Measurements from ENCODE around the gene DCP1A.
"Not testable (repeated sequence)": the region's sequence is repeated elsewhere in the genome, so short reads cannot be mapped to it uniquely, and the experiment has no call there.

DCP1A gene

DNA sequence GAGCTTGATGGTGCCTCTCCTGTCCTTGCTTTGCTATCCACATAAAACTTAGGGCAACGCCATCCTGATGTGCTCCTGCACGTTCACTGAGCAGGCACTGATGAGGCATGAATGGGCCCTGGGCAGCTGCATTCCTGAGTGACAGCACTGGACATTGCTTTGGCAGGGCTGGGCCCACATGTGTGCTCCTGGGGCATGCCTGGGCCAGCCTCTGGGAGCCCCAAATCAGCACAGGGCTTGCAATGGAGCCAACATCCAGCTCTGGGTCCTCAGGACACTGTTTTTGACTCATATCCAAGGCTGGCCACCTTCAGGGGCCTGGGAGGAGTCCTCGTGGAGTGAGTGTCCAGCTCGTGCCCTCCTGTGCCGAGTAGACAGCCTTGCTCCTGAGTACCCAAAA lies 85.6 kb downstream of the DCP1A start:
- DNase-seq: no peak

DNA sequence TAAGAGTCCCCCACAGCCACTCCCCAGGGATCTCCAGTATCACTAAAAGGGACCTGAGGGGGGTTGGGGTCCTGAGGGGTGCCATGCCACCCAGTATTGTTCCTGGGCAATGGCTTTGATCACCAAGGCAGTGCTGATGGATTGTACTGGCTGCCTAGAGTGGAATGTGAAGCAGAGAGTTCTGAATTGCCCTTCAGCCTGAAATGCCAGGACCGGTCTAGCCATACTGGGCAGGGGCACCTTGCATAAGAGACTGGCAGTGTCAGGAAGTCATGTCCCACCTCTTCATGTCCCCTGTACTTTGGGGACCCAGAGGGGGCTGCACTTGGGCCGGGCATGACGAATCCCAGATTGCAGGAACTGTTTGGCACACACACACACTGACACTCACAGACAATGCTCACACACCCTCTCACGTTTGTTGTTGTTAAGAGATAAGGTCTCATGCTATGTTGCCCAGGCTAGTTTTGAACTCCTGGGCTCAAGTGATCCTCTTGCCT lies 87.0 kb downstream of the DCP1A start:
- DNase-seq: no peak

DNA sequence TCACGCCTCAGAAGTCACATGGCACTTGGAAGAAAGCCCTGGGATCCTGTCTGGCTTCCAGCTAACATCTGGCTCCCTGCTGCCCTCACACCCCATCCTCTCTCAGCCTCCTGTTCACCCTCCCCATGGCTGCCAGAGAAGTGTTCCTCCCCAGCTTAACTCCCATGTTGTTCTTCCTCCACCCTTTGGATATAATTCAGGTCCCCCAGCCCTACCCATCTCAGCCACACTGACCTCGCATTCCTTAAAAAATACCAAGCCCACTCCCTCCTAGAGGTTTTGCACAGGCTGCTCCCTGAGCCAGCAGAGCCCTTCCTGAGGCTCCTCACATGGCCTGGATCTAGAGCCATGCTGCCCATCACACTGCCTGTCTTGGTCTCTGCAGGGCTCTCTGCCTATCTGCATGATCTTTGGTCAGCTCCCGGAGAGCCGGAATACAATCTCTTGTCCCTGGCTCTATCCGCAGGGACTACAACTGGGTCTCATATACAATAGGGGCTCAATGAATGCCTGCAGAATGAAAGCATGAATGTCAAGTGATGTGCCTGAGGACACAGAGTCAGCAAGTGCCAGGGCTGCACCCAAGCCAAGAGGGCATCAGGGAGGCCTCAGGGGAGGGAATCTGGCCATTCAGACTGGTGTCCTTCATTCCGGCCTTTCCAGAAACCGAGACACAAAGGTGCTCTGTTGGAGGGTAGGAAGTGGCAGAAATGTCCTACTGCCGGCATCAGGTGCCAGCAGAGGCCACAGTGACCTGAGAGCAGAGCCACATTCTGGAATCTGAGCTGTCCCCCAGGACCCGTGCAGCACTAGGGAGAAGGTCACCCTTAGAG lies 87.7 kb downstream of the DCP1A start:
- DNase-seq: no peak

DNA sequence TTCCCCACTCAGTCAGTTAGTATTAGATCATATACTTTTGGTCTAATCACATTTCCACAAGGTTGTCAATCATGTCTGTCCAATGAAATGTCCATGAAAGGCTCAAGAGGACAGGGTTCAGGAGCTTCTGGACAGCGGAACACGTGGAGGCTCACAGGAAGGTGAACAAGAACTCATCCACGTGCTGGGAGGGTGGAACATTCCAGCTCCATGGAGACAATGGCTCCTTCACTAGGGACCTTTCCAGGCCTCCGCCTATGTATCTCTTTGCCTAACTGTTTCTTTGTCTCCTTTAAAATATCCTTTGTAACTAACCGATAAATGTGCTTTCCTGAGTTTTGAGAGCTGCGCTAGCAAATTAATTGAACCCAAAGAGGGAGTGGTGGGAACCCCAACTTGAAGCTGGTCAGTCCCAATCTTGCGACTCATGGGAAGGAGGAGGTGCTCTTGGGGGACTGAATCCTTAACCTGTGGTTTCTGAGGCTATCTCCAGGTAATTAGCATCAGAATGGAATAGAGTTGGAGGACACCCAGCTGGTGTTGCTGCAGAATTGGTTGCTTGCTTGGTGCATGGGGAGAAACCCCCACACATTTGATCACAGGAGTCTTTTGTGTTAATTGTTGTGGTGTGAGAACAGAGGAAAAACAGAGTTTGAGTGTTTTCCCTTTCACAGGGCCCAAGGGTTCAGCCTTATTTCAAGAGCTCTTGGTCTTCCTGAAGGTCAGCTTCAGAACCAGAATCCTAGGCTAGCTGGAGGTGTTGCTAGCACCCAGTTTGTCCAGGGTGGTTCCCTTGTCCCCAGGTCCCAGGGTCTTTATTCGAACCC lies 88.5 kb downstream of the DCP1A start:
- DNase-seq: no peak

DNA sequence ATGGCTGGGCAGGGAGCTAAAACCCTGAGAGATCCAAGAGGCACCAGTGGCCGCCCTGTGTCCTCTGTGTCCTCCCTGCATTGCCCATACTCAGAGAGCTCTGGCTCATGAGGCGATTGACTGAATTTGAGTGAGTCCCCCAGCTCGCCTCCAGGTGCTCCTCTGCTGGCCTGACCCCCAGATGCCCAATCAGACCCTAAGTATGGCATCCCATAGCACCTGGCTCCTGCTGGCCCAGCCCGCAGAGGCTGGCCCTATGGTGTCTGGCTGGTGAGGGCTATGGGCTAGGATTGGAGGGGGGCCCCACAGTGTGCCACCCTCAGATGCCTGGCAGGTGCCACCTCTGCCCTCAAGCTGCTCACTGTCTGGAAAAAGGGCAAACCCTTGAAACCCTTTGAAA lies 89.9 kb downstream of the DCP1A start:
- no peak for DNase-seq

DNA sequence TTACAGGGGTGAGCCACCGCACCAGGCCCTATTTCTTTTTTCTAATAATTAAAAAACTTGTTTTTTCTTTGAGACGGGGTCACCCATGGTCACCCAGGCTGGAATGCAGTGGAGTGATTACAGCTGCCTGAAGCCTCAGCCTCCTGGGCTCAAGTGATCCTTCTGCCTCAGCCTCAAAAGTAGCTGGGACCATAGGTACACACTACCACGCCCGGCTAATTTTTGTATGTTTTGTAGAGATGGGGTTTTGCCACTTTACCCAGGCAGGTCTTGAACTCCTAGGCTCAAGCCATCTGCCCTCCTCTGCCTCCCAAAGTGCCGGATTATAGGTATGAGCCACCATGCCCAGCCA lies 90.7 kb downstream of the DCP1A start:
- no peak for DNase-seq

DNA sequence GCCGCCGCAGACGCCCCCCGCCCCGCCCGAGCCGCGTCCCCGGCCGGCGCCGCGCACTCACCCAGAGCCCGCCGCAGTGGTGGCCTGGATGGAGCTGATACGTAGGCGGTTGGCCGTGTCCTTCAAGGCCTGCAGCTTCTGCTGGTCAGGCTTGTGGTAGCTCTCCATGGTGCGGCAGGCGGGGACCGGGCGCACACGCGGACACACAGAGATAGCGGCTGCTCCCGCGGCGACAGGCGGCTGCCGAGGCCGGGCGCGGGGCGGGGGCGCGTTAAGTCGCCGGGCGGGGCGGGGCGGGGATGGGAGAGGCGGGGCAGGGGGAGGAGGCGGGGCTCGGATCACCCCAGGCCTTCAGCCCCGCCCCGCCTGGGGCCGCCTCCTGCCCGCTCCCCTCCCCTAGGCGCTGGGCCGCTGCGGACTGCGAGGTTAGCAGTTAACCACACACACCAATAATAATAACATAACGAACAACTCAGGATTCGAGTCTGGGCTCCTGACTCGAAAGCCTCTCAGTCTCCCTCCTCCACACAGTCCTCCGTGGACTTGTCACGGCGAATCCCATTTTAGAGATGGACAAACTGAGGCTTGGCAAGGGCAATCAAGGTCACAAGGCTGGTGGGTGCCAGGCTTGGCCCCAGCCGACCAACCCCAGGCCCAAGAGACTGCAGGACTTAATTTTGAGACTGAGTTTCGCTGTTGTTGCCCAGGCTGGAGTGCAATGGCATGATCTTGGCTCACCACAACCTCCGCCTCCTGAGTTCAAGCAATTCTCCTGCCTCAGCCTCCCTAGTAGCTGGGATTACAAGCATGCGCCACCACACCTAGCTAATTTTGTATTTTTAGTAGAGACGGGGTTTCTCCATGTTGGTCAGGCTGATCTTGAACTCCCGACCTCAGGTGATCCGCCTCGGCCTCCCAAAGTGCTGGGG lies 91.3 kb downstream of the DCP1A start, which contains the start of gene TKT:
Gene TKT (minus strand): TSS at position 248 of the 929 bp plus-strand sequence. CDS start 80 bp downstream, at position 168.
- peak; percentile 88 for DNase-seq

DNA sequence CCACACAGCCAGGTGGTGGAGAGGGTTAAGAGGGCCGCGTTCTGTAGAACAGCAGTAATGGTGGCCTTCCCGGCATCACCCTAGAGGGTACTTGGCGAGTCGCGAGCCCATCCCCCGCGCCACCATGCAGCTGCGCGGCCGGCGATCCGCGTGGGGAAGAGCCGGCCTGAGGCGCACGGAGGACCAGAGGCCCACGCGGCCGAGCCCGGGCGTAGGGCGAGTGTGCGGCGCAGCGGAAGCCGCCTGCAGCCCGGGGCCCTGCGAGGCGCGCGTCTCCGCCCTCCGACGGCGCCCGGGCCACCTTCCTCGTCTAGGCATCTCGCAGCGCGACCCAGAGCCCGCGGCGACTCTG lies 91.9 kb downstream of the DCP1A start:
- DNase-seq: peak; percentile 21

DNA sequence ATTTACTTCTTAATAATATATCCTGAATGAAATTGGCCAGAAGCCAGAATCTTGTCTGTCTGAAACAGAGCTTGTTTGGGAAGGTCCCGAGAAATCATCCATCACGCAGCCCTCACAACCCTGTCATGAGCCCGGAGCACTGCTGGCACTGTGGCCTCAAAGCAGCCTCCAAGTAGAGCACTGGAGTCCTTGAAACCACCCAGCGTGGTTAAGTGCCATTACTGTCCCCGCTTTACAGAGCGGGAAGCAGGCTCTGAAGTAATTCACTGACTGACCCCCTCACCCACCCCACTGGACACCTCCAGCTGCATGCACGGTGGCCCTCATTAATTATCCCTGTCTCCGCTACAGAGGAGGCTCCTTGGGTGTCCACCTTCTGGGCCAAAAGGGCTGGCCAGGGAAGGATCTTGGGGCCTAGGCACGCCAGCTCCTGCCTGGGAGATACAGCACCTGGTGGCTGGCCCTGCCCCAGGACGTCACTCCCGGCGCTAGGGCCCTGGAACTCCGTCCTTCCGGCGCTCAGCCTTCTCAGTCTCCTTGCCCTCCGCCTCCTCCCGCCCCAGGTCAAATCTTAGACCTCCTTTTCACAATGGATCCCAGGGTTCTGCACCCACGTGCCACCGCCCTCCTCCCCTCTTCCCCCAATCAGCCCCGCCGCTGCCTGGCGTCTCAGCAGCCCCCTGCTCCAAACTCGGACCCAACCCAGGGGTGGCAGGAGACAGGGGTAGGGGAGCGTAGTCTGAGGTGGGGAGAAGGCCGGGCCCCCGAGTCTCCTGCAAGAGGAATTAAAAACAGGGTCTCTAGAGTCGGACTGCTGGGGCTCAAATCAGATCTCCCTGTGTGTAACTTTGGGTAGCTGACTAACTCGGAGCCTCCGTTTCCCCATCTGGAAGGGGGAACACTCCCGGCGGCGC lies 92.6 kb downstream of the DCP1A start:
- peak; percentile 53 for DNase-seq

DNA sequence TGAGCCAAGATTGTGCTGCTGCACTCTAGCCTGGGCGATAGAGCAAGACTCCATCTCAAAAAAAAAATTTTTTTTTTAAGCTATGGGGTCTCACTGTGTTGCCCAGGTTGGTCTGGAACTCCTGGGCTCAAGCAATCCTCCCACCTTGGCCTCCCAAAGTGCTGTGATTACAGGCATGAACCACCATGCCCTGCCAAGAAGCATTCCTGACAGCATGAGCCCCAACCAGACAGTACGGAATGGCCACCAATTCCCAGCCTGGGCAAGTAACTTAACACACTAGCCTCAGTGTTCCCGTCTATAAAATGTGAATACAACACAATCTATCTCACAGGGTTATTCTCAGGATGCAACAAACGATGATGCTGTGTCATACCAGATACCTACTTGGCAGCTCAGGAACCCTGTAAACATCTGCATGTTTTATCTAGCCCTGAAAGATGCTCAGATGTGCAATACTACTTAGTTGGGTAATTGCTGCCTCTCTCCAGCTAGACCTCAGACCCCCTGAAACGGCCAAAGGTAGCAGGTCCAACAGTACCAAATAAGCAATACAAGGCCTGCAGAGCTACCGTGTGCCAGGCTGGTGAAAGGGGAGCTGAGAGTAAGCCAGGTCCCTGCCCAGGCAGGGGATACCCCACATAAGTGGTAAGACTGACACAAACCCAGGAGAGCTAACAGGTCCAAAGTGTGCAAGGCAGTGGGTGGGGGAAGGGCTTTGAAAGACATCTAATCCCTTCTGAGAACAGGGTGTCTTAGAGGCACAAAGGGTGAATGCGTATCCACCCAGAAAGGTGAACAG lies 93.4 kb downstream of the DCP1A start:
- no peak for DNase-seq

DNA sequence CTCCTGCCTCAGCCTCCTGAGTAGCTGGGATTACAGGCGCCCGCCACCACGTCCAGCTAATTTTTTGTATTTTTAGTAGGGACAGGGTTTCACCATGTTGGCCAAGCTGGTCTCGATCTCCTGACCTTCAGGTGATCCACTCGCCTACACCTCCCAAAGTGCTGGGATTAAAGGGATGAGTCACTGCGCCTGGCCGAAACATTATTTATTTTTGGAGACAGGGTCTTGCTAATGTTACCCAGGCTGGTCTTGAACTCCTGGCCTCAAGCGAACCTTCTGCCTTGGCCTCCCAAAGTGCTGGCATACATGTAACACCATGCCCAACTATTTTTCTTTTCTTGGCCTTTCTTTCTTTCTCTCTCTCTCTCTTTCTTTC lies 94.4 kb downstream of the DCP1A start:
- not testable (repeated sequence) for DNase-seq

DNA sequence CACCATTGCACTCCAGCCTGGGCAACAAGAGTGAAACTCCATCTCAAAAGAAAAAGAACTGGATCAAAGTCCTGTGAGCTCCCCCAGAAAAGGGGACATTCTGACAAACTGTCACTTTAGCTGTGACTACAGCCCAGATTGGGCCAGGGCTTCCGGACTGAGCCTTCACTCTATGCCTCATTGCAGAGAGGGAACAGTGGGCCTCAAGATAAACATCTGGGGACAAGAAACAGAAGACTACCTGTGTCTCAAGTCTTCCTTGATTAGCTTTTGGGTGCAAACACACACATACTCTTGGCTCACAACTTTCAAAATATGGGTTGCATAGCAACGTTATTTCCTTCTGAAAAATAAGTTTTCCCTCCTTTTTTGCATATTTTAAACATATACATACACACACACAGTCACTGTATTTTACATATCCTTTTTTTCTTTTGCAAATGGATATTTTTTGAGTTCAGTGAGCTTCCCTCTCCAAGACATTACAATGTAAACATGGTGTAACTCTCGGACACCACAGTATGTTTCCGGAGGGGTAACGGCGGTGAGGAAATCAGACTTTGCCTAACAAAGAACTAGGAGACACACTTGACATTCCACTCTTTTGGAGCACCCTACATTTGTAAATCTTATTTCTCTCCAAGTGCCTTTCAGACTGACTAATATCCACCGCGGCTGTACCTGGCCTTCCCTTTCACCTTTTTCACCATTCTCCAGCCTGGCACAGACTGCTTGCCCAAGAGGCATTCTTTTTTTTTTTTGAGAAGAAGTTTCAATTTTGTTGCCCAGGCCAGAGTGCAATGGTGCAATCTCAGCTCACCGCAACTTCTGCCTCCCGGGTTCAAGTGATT lies 95.0 kb downstream of the DCP1A start:
- DNase-seq: no peak

DNA sequence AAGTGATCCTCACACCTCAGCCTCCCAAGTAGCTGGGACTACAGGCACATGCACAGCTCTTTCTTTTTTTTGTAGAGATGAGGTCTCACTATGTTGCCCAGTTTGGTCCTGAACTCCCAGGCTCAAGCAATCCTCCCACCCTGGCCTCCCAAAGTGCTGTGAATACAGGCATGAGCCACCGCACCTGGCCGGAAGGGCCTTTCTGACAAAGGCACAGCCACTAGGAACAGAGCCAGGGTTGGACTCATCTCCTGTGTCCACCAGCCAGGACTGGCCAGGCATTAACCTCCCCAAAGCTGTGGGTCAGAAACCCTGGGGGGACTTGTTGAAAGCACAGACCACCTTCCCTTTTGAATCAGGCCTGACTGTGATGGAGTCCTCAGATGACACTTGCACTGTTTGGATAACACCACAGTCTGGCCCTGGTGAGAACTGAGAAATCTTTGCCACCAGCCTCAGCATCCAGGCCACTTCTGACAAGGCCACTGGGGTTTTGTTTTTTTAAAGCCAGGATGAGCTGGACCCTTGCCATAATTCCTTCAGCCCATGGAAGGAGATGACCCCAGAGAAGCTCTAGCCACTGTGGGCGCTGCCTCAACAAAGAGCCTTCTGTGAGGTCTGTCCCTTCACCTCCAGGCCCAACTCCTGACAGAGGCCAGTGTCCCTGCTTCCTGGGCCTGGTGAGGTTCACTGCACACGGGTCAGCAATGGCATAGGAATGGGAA lies 96.3 kb downstream of the DCP1A start:
- no peak for DNase-seq

DNA sequence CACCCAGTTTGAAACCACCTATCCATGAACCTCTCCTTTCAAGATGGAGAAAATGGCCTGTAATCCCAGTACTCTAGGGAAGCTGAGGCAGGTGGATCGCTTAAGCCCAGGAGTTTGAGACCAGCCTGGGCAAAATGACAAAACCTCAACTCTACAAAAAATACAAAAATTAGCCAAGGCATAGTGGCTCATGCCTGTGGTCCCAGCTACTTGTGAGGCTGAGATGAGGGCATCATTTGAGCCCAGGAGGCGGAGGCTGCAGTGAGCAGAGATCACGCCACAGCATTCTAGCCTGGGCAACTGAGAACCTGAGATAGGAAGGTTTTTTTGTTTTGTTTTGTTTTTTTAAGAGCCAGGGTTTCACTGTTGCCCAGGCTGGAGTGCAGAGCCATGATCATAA lies 96.9 kb downstream of the DCP1A start:
- no peak for DNase-seq

DNA sequence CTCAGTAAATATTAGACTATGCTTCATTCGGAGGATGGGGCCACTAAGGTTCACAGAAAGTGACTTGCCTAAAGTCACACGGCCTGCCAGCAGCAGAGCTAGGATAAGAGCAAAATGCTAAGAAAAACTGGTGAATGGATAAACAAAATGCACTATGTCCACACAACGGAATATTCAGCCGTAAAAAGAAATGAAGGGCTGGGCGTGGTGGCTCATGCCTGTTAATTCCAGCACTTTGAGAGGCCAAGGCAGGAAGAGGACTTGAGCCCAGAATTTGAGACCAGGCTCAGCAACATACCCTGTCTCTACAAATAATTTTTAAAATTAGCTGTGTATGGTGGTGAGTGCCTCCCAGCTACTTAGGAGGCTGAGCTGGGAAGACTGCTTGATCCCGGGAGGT lies 99.2 kb downstream of the DCP1A start:
- DNase-seq: no peak

DNA sequence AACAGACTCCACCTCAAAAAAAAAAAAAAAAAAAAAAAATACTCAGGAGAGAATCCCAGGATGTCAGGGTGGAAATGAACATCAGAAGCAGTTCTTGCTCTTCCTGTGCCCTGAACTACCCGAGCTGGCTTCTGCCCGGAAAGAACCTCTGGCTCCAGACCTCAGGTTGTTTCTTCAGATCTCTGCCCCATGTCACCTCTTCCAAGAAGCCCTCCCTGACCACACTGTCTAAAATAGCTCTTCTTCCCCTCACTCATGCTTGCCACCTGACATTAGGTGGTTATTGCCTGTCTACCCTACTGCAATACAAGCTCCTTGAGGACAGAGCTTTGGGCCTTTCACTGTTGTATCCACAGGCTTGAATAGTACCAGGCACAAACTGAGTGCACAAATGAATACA lies 99.7 kb downstream of the DCP1A start:
- no peak for DNase-seq

DNA sequence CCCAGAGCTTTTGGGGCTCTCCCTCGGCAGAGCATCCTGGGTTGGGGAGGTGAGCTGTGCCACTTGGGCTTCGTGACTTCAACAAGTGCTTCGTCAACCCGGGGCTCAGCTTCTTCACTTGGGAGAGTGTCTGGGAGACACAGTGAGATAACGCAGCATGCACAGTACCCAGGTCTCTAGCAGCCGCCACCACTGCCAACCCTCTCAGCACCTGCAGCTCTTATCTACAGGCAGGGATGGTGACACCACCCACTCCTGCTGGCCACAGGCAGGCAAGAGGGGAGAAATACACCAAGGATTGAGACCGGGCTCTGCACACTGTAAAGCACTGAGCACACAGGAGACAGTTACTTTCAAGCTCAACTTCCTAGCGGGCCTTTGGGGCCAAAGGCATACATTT lies 103.1 kb downstream of the DCP1A start:
- DNase-seq: no peak

DNA sequence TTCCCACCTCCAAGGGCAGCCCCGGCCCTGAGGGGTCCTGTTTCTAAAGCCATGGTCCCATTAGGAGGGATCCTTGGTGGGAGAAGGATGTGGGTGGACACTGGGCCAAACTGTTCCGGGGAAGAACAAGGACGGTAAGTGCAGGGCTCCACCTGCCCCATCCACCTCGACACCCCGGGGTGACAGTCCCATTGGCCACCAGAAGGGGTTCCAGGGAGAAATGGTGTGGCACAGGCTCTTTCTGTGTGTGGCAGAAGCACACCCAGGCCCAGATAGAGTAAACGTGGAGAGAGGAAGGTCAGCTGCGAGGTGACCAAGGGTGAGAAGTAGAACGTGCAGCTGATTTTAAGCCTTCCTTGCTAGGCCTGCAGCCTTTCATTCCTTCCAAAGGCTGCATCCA lies 103.6 kb downstream of the DCP1A start:
- no peak for DNase-seq

DNA sequence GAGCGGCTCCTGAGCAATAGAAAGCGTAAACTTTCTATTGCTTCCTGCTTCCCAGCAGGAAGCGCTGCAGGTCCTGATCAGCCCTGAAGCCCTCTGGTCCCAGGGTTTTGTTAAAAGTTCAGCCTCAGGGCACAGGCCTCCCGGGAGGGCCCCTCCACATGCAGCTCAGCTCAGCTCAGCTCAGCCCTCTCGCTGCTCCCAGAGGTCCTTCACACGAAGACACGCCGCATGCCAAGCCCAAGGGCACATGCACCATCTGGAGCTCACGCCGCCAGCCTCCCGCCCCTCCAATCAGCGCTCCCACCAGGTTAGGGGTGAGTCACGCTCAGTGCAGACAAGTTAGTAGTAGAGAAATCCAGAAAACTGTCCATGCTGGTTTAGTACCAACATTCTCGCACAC lies 104.2 kb downstream of the DCP1A start:
- DNase-seq: peak; percentile 90

All from fibroblast of skin of back (primary cell).